Activated naive CD8-positive, alpha-beta T cell treated with anti-CD3 and anti-CD28 coated beads, Interleukin-2, amount 50 U/mL, for 24 hours (primary cell): ENCODE data around the gene HOXC10.

Experiments used
- ATAC-seq: fragments of 150-1000 bp; cut with Tn5 transposase; one replicate; pipeline ENCODE4 v1.10.0; 2021
- DNase-seq: peaks from one replicate; pipeline ENCODE4 v3.0.0; 2021
- H3K27ac Mint-ChIP-seq: one replicate; pipeline ENCODE4 v1.8.0; 2021; ENCODE audit warnings: mild to moderate bottlenecking, mixed read lengths
- H3K27me3 Mint-ChIP-seq: one replicate; pipeline ENCODE4 v1.8.0; 2021; ENCODE audit warnings: mixed read lengths
- H3K36me3 Mint-ChIP-seq: one replicate; pipeline ENCODE4 v1.8.0; 2021; ENCODE audit warnings: low read depth, mixed read lengths
- H3K4me1 Mint-ChIP-seq: one replicate; pipeline ENCODE4 v1.8.0; 2021; ENCODE audit warnings: mixed read lengths
- H3K4me3 Mint-ChIP-seq: one replicate; pipeline ENCODE4 v1.8.0; 2021; ENCODE audit warnings: mild to moderate bottlenecking, moderate library complexity, mixed read lengths
- H3K9me3 Mint-ChIP-seq: one replicate; pipeline ENCODE4 v1.8.0; 2021; ENCODE audit warnings: mixed read lengths

The HOXC10 gene

DNA sequence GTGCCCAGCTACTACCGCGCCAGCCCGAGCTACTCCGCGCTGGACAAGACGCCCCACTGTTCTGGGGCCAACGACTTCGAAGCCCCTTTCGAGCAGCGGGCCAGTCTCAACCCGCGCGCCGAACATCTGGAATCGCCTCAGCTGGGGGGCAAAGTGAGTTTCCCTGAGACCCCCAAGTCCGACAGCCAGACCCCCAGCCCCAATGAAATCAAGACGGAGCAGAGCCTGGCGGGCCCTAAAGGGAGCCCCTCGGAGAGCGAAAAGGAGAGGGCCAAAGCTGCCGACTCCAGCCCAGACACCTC, 697 bp downstream of the HOXC10 start:
- DNase-seq (no peak), ATAC-seq (no peak)
- H3K27ac Mint-ChIP-seq, result peak overlapping the region; percentile 76
- no peaks in the 10 kb centered on the region for H3K36me3 Mint-ChIP-seq
- no peaks in the 10 kb centered on the region for H3K9me3 Mint-ChIP-seq
- no peak overlapping the region for H3K4me3 Mint-ChIP-seq
- H3K4me1 Mint-ChIP-seq, result peaks cover 33% of the 10 kb centered on the region
- H3K27me3 Mint-ChIP-seq, result peaks cover 90% of the 10 kb centered on the region

DNA sequence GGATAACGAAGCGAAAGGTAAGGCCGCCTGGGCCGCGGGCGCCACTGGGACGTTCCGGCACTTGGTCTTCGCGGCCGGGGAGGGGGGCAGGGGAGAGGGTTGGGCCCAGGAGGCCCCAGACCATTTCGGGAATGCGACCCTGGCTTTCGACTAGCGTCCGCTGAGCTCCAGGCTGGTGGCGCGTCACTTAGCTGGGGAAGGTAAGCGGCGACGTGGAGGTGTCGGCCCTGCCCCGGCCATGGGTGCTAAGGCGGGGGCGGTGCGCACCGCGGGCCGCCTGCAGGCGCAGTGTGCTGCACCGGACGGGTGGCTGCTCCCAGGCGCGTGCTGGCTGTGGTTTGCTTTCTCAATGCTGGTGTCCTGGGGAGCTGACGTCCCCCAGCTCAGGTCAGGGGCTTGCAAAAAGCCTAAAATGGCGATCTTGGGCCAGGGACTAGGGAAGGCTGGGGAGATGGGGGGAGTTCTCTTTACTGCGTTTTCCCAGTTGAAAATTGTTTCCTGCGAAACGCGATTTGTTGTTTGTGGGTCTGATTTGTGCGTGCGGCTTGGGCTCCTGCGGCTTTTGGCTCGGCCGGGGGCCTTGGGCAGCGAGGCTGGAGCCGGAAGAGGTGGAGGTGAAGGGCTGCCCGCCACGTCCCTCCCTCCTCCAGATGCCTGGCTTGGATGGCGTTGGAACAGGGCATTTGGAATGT, 1.2 kb downstream of the HOXC10 start:
- H3K4me3 Mint-ChIP-seq, result no peak overlapping the region
- H3K27me3 Mint-ChIP-seq, result peaks cover 91% of the 10 kb centered on the region
- ATAC-seq (no peak), DNase-seq (no peak)
- H3K4me1 Mint-ChIP-seq, result peaks cover 36% of the 10 kb centered on the region
- H3K36me3 Mint-ChIP-seq, result no peaks in the 10 kb centered on the region
- no peaks in the 10 kb centered on the region for H3K9me3 Mint-ChIP-seq
- H3K27ac Mint-ChIP-seq, result no peak overlapping the region

DNA sequence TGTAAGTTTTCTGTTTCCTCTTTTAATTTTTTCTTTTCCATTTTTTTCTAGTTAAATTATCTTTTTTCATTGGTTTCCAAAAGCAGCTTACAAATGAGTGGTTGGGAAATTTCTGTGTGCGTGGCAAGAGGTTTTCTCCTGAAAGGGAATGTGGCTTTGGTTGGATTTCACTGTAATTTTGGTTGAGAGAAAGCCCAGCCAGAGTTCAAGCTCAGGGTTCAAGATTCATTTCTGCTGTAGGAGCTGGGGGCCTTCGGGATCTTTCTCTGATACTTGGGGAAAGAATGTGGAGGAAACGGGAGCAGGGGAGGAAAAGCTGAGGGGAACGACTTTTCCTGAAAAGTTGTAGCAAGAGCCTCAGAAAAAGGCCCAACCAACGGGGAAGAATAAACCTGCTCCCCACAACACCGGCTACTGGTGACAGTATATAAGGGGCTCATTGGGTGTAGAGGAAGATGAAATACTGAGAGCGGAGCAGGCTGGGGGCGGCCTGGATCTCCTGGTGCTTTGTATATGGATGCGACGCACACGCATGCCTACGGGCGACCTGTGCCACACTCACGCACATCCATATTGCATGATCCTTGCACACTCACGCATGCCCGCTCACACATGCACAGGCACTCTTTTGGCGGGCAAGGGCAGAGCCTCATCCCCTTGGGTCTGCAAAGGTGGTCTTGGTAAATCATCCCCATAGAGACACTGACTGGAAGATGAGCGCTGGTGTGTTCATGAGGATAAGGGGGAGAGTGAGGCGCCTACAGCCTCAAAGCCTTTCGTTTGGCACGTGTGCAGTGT, 1.9 kb downstream of the HOXC10 start:
- peaks cover 36% of the 10 kb centered on the region for H3K4me1 Mint-ChIP-seq
- no peaks in the 10 kb centered on the region for H3K36me3 Mint-ChIP-seq
- no peaks in the 10 kb centered on the region for H3K9me3 Mint-ChIP-seq
- ATAC-seq (no peak), DNase-seq (no peak)
- no peak overlapping the region for H3K4me3 Mint-ChIP-seq
- H3K27ac Mint-ChIP-seq, result no peak overlapping the region
- H3K27me3 Mint-ChIP-seq, result peaks cover 89% of the 10 kb centered on the region

DNA sequence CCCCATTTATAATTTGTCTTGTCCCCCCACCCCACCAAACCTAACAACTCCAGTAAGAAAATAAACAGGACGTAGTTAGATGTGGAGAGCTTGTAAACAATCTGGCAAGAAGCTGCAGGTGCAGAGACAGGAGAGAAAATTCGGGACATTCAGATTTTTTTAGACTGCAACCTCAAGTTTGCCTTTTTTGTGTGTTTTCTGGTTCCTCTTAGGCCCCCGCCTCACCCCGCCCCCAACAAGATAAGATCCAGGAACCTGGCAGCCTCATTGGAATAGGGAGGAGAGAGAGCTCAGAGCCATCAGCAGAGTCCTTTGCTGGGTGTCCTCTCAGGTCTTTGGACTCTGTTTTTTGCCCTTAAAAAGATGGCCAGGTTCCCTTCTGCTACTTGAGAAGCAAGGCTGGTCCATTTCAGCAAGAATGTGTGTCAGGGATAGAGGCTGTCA, 2.9 kb downstream of the HOXC10 start:
- ATAC-seq, result no peak
- peaks cover 89% of the 10 kb centered on the region for H3K27me3 Mint-ChIP-seq
- H3K9me3 Mint-ChIP-seq, result no peaks in the 10 kb centered on the region
- H3K27ac Mint-ChIP-seq, result no peak overlapping the region
- no peaks in the 10 kb centered on the region for H3K36me3 Mint-ChIP-seq
- H3K4me3 Mint-ChIP-seq, result no peak overlapping the region
- H3K4me1 Mint-ChIP-seq, result peaks cover 40% of the 10 kb centered on the region
- no peak for DNase-seq

DNA sequence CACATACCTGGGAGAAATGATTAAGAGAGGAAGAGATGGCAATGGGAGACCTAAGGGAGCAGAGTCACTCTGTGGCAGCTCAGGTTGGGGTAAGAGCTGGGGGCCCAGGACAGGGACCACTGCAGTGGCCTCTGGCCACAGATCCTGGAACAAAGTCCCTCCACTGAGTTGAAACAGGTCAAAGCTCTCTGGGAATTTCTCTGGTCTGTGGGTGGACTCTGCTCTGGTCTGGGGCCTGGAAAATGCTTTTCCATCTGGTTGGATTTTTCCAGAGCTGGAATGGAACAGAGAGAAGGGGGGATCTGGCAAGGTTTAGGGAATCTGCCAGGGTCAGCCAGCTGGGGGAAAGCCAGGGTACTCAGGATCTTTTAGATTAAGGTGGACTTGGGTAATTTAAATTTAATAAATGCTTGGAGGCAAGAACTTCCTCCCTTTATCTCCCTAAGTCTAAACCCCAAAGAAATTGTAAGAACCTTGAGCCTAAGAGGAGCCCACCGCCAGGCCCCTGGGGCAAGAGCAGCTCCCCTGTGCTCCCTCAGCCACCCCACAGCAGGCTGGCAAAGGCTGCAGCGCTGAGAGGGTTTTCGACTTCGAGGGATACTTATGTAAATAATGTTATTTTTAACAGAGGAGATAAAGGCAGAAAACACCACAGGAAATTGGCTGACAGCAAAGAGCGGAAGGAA, 3.7 kb downstream of the HOXC10 start:
- peaks cover 89% of the 10 kb centered on the region for H3K27me3 Mint-ChIP-seq
- no peaks in the 10 kb centered on the region for H3K9me3 Mint-ChIP-seq
- DNase-seq (no peak), ATAC-seq (no peak)
- no peak overlapping the region for H3K4me3 Mint-ChIP-seq
- H3K27ac Mint-ChIP-seq, result no peak overlapping the region
- H3K36me3 Mint-ChIP-seq, result no peaks in the 10 kb centered on the region
- H3K4me1 Mint-ChIP-seq, result peaks cover 37% of the 10 kb centered on the region

DNA sequence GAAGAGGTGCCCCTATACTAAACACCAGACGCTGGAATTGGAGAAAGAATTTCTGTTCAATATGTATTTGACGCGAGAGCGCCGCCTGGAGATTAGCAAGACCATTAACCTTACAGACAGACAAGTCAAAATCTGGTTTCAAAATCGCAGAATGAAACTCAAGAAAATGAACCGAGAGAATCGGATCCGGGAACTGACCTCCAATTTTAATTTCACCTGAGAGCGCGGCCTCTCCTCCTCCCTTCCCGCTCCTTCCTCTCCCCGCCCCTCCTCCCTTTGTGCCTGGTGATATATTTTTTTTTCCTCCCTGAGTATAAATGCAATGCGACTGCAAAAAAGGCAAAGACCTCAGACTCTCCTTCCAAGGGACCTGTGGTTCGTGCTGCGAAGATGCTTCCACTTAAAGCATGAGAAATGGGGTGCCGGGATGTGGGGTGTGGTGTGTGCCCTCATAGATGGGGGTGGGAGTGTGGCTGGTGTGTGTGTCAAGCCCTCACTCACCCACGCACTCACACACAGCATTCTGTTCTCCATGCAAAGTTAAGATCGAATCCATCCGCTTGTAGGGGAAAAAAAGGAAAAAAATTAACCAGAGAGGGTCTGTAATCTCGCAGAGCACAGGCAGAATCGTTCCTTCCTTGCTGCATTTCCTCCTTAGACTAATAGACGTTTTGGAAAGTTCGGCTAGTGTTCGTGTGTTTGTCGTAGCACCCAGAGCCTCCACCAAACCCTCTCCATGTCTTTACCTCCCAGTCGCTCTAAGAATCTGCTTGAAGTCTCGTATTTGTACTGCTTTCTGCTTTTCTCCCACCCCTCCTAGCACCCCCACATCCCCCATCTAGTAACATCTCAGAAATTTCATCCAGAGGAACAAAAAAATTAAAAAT, 4.5 kb downstream of the HOXC10 start:
- ATAC-seq (no peak), DNase-seq (no peak)
- Mint-ChIP-seq H3K9me3 (no peaks in the 10 kb centered on the region), H3K4me1 (peaks cover 41% of the 10 kb centered on the region), H3K36me3 (no peaks in the 10 kb centered on the region), H3K27ac (no peak overlapping the region), H3K4me3 (no peak overlapping the region), H3K27me3 (peaks cover 92% of the 10 kb centered on the region)

DNA sequence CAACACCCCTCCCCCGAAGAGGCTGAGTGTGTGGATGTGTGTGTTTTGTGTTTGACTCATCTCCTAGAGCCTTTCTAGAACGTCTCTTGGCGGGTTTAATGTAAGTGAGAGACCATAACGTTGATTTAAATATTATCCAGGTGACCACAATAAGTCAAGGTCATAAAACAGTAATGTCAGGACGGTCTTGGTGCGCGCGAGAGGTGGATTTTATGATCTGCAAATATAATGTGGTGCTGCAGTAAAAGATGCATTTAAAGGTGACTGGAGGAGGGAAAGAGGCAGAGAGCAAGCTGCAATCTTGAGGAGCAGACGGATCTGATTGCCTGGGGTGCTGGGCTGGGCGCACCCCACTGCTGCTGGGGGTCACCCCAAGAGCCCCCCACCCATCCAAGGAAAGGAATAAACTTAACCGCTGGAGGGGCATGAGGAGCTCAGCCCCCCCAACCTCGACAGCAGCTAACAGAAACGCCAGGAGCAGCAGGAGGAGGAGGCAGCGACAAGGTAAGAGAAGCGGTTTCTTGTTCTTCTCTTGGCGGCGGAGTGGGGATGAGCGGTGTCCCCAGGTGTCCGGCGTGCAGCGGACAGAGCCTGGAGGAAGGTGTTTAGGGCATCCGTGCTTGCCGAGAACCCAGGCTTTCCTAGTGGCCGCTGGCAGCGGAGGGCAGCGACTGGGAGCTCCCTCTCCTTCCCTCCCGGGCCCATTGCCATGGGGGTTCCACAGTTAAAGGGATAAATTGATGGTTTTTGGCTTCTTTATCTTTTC, 5.5 kb downstream of the HOXC10 start:
- Mint-ChIP-seq H3K4me1 (peaks cover 42% of the 10 kb centered on the region), H3K27me3 (peaks cover 93% of the 10 kb centered on the region), H3K9me3 (no peaks in the 10 kb centered on the region), H3K4me3 (no peak overlapping the region), H3K36me3 (no peaks in the 10 kb centered on the region), H3K27ac (no peak overlapping the region)
- ATAC-seq, result no peak
- no peak for DNase-seq

DNA sequence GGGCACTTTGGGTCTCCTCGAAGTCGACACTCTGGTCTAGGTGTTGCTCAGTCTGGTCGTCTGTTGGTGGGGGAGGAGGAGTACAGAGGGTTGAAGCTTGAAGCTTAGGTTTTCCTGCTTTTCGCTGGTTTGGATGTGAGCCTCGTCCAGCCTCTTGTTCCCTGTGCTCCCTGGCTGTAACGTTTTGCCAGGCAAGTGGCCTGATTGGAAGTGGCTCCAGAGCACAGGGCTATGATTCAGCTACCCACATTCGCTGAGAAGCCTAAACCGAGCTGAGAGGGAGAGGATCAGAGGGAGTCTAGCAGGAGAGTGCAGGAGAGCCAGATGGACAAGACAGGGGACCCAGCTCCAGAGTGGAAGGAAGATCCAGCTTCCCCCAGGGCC, 6.1 kb downstream of the HOXC10 start:
- Mint-ChIP-seq H3K4me3 (no peak overlapping the region), H3K27me3 (peaks cover 93% of the 10 kb centered on the region), H3K27ac (no peak overlapping the region), H3K36me3 (no peaks in the 10 kb centered on the region), H3K4me1 (peaks cover 43% of the 10 kb centered on the region), H3K9me3 (no peaks in the 10 kb centered on the region)
- DNase-seq (no peak), ATAC-seq (no peak)

DNA sequence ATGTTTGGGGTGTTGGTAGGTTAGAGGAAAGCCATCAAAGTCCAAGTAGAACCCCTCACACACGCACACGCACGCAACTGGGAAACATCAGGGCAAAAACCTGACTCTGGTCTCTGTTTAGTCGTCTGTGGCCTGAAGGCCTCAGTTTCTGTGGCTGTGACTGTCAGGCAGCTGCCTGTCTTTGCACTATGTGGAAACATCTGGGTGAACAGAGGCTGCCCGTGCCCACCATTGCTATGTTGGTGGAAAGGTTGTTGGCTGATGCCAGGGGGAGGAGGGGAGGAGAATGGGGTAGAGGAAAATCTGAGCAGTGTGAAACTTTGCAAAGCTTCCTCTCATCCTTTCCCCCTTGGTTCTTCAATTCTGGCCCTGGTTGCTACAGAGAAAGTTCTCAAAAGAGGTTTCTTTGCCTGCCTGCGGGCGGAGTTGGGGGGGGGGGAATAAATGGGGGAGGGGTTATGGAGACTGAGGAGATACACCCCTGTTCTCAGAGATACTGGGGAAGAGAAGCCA, 7.5 kb downstream of the HOXC10 start:
- Mint-ChIP-seq H3K27me3 (peaks cover 94% of the 10 kb centered on the region), H3K36me3 (no peaks in the 10 kb centered on the region), H3K27ac (no peak overlapping the region), H3K4me1 (peaks cover 49% of the 10 kb centered on the region), H3K4me3 (no peak overlapping the region), H3K9me3 (no peaks in the 10 kb centered on the region)
- DNase-seq, result no peak
- ATAC-seq, result peak; percentile 55

DNA sequence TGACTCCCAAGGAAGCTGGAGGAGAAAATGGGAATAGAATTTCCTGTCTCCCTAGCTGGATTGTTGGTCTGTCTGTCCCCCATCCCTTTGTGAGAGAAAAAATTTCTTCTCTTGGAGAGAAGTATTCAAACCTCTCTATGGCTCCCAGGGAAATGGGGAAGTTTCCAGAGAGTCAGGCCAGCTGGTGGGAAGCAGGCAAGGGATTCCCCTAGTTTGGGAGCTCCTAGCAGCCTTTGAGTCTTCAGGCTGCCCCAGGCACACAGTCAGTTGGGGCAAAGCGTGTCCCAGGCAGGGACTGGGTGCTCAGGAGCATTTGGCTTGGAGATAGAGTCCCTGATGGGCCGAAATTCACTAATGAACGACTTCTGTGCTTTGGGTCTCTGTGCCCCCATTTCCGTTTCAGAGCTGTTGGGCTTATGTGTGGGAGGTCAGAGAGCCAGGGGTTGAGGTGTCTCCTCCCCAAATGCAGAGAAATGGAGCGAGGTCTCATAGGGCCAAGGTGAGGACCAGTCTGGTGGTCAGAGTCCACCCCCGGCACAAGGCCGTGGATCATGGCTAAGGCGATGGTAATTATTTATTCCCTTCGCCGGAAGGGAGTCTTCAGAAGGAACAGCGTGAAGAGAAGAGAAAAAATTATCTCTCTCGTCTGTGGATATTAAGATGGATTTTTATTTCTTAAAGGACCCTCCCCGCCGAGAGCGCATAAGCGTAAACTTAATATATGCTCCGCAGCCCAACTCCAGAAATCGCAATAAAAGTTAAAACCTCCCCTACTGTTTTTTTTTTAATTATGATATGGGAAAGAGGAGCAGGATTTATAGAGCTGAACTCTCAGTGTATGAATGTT, 8.4 kb downstream of the HOXC10 start:
- Mint-ChIP-seq H3K27me3 (peaks cover 94% of the 10 kb centered on the region), H3K4me1 (peaks cover 52% of the 10 kb centered on the region), H3K36me3 (peaks cover 2% of the 10 kb centered on the region), H3K9me3 (no peaks in the 10 kb centered on the region), H3K4me3 (peak overlapping the region; percentile 25), H3K27ac (no peak overlapping the region)
- ATAC-seq (no peak), DNase-seq (no peak)

DNA sequence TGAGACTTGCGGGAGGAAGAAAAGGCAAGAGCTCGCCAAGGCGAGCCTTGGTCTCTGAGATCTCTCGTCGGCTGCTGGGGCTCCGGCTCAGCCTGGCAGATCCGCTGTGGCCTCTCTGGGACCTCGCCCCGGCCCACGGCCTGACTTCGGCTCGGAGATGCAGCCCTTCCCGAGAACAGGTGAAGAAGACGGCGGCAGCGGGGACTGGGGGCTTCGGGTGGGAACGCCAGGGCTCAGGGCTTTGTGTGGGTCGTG, 9.0 kb downstream of the HOXC10 start:
- Mint-ChIP-seq H3K27ac (no peak overlapping the region), H3K27me3 (peaks cover 95% of the 10 kb centered on the region), H3K4me3 (no peak overlapping the region), H3K36me3 (peaks cover 2% of the 10 kb centered on the region), H3K9me3 (no peaks in the 10 kb centered on the region), H3K4me1 (peaks cover 51% of the 10 kb centered on the region)
- ATAC-seq (no peak), DNase-seq (no peak)

DNA sequence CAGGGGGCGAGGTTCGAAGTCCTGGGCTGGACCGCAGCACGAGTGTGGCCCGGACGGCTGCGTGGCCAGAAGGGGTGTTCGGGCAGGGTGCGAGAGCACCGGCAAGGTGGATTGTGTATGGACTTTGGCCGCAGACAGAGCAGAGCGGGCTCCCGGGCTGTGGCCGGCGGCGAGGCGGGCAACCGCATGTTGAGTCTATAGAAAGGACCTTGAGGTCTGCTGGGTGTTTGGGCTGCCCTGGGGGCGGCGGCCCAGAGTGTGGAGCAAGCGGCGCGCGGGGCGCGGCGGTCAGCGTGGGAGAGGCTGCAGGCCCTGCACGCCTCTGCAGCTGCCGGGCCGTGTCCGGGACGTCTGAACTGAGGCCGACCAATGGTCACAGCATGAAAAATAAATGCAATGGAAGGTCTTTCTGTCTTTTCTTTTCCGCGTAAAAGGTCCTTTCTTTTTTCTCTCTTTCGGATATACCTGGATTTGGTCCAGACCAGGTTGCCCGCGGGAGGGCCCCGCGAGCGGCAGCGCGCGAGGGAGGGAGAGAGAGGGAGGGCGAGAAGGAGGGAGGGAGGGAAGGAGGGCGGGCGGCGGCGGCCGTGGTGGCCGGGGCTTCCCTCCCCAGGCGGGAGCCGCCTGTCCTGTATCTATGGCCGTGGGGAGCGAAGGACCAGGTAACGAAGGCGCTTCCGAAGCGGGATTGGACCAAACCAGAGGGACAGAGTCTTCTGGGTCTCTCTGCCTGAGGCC, 9.5 kb downstream of the HOXC10 start:
- Mint-ChIP-seq H3K36me3 (peaks cover 2% of the 10 kb centered on the region), H3K27ac (no peak overlapping the region), H3K9me3 (no peaks in the 10 kb centered on the region), H3K4me3 (peak overlapping the region; percentile 71), H3K4me1 (peaks cover 47% of the 10 kb centered on the region), H3K27me3 (peaks cover 95% of the 10 kb centered on the region)
- ATAC-seq (no peak), DNase-seq (no peak)

DNA sequence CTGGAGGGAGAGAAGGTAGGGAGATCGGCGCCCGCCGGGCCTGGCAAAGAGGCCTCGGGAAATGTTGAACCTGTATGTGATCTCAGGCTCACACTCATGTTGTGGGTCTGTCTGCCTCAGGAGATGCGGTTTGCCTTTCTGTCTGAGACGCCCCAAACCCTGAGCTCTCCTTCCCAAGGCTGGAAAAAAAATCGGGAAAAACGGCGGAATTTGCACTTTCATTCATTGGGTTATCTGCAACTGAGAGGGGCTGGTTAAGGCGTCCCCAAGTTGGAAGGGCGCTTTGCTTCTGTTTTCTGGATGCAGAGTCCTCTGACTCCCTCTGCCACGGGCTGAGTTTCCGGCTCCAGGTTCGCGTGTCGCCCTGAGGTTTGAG, 10.0 kb downstream of the HOXC10 start:
- ATAC-seq, result no peak
- peak overlapping the region; percentile 71 for H3K4me3 Mint-ChIP-seq
- peaks cover 2% of the 10 kb centered on the region for H3K36me3 Mint-ChIP-seq
- peaks cover 42% of the 10 kb centered on the region for H3K4me1 Mint-ChIP-seq
- no peak overlapping the region for H3K27ac Mint-ChIP-seq
- no peaks in the 10 kb centered on the region for H3K9me3 Mint-ChIP-seq
- H3K27me3 Mint-ChIP-seq, result peaks cover 93% of the 10 kb centered on the region
- no peak for DNase-seq
